ENCODE data around the gene GRAMD2A.

GRAMD2A gene

DNA sequence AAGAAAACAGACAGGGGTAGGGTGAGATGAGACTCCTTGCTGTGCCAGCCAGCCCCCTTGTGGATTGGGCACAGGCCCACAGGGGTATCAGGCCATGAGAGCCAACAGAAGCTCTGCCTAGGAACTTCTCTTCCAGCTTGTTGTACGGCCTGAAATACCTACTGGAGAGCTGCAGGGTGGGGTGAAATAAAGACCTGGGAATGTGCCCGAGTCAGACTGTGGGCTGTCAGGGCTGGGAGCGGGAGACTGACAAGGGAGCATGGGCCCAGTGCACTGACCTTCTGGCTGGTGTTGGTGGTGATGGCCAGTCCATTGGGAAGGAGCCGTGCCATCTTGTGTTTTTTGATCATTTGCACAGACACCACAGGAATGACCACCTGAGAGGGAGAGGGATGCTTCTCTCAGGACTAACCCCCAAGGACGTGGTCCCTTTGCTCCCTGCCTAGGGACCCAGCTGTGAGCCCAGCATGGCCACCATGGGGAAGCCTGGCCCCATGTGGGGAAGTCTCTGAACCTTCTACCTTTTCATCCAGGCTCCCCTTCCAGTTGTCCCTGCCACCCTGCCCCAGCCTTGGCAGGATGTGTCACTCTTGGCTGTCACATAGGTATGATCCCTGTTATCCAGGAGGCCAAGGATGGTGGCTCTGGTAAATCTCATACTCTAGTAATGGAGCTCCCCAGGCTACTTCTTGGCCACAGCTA lies 30.7 kb downstream of the GRAMD2A start:
- DNase-seq = no peak

GRCh38 chr15:72163719-72164118 lies 33.9 kb downstream of the GRAMD2A start:
- DNase-seq = no peak

- DNase-seq = no peak
These were observed 35.0 kb downstream of the GRAMD2A start for GRCh38 chr15:72162569-72162968.

DNA sequence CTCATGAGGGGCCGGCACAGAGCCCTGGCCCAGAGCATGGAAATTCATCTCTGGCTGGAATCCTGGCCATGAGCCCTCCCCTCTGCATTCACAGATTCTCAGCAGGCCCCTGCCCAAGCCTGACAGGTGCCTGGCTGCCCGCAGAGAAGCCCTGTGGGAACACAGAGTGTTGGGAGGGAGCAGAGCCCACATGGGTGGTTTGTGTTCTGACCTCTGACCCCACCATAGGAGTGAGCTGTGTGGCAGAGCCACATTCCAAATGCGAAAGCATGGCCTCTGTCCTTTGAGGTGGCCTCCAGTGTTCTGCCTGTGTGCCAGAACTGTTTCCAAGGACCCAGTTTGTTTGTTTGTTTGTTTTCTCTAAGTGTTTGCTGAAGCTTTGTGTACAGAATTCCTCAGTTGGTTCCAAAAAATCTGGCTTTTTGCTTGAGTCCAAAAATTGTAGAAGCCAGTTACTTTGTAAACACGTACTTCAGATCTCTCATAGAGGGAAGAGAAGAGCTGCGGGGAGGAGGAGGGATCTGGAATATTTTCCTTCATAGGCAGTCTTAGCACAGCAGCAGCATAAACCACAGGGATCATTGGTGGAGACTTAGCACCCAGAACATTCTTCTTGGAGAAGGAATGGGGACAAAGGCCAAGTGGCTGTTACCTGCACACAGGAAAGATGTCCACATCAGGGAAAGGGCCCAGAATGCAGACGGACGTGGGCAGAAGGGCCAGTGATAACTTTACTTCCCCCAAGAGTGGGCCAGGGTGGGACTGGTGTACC lies 36.0 kb downstream of the GRAMD2A start:
- DNase-seq = no peak

DNA sequence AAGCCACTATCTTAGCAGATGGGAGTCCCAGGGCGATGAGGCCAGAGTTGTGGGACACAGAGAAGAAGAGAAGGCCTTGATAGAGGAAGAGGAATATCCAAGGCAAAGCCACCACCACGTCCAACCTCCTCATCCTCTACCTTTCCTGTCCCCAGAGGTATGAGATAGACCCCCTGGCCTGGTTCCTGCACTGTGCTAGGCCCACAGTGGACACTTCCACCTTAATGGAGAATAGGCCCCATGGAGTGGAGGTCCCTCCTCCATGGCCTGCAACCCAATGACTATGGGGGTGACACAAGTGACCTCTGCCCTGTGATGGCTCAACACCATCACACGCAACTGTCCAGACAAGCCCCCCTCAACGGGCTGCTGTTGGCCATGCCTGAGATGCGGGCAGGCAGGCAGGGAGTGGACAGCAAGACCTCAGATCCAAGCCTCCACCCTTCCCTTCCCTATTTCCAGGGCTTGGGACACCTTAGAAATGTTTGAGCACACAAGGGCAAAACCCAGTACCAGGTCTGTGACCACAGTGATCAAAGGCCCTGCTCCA lies 36.8 kb downstream of the GRAMD2A start:
- no peak for DNase-seq

DNA sequence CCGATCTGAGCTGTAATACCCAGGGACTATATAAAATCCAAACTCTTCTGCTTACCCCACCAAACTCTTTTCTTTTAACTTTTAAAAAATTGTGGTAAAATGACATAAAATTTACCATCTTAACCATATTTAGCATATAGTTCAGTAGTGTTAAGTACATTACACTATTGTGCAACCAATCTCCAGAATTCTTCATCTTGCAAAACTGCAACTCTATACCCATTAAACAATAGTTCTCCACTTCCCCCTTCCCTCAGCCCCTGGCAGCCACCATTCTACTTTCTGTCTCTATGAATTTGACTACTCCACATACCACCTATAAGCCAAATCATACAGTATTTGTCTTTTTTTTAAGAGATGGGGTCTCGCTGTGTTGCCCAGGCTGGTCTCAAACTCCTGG lies 40.7 kb downstream of the GRAMD2A start:
- no peak for DNase-seq

DNA sequence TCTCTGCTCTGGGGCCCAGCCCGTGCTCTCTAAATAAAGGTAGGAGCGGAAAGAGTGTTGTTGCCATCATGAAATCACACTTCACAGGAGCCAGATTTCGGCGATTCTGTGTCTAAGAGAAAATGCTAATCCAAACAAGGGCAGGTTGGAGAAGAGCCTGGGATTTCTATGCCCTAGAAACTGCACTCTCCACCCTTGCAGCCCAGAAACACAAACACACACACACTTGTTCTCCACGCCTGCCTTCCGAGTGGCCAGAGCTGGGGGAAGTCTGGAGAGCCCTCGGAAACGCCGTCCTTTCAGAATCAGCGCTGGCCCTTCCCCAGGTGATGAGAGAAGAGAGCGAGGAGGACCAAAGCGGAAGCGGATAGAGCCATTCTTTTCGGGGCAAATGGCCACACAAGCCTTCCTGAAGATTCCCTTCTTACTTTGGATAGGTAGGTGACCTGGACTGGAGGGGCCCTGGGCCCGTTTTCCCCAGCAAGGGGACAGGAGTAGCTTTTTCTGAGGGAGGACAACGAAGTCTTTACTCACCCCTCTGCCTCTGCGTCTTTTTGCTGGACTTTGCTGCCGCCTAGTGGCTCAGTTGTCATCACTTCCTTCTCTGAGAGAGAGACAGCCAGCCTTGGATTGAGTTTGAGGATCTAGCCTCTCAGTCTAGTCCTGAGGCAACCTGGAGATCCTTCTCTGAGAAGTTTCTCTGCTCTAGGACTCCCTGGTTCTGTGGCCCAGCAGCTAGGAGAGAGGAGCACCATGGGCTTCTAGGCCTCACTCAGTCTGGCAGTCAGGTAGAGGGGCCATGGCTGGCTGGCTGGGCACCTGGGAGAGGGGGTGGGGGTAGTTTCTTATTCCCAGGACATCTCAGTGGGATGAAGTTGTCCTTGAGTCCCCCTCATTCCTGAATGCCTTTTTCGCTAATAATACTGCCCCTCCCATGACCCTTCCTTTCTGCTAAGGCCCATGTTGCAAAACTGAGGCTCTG lies 41.7 kb downstream of the GRAMD2A start:
- peak; percentile 38 for DNase-seq

DNA sequence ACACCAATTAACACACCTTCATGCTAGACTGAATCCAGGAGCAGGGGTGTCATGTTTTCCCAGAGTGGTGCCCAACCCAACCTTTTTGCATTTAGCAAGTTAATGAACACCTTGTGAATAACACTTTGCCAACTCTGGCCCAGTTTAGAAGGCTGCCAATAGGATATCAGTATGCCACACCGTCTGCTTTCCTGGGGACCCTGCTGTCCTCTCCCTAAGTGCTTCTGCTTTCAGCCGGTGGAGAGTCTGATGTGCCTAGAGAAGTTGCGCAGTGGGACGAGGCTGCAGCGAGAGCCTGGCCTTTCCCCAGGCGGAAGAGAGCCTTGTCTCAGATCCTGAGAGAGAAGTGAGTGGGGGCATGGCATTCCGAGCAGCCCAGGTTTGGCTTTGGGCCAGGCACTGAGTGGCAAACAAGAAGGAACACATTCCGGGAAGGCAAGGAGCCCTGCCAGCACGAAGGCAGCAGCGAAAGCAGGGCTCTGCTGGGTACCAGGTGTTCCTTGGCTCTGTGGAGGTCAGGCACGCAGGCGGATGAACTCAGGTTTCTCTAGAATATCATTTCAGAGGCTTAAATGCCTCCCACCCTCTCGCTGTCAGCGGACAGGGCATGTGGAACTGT lies 42.5 kb downstream of the GRAMD2A start:
- DNase-seq = no peak

DNA sequence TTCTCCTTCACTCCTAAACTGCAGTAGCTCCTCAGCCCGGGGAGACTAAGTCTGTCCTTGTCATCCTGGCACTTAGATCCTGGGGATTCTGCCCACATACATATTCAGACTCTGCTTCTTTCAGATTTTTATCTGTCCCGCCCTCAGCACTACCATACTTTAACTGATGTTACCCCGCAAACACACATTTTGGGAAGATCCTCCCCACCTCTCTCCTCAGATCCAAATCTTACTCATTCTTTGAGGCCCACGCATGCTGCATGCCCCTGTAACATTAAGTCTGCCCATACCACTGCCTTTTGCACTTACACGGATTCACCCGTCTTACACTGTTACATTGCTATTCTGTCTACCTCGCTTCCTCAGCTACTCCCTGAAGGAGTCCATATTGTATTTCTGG lies 43.3 kb downstream of the GRAMD2A start:
- no peak for DNase-seq

- DNase-seq = no peak
These were observed 44.2 kb downstream of the GRAMD2A start for GRCh38 chr15:72153269-72154000.

DNA sequence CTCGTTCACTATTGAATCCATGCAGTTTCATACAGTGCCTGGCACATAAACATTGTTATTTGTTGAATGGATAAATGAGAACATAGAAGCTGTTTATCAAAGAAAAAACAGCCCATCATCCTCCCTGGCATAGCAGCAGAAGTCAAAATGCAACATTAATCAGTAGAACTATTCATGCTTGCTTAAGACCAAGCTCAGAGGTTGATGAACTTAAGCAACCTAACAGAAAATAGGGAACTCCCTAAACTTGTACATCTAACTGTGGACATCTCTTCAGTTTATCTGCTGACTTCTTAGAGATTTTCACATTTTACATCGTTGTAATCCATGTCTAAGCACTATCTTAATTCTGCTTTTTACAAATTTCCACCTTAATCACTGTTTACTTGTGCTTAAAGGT lies 50.2 kb downstream of the GRAMD2A start:
- no peak for DNase-seq

GRCh38 chr15:72146934-72147333 lies 50.7 kb downstream of the GRAMD2A start:
- no peak for DNase-seq

GRCh38 chr15:72146221-72146620 lies 51.4 kb downstream of the GRAMD2A start:
- no peak for DNase-seq

DNA sequence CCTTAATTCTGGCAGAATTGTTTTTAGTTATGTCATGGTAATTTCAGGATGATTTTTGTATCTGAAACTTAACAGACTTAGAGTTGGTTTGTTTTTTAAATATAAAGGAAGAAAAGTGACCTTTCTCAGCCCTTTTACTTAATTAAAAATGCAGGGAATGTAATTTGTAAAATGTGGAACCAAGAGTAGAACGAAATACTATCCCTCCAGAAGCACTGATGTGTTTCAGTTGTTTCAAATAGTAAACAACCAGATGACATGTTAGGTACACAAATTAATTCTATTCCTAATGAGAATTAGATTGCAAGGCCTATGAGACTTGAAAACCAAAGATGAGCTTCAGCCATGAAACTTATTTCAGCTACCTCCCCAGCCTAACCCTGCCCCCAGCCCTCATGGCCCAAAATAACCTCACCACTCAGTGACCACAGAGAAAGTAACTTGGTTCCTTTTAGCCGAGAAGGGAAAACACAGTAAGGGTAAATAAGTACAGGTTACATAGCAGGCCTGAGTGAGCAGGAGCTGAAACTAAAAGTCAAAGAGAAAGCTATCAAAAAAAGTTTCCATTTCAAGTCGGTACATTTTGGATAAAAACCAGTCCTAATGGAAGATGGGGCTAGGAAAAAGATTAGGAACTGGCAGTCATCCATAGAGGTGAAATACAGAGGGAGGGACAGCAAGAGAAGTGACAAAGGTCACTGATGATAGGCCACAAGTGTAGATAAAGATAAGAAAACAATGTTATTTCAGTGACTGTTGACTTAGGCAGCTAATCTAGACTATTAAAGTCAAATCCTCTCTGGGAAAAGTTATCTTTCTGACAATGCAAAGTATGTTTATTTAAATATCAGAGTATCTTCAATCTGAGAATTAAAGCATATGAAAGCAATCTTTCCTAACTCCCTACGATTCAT lies 56.2 kb downstream of the GRAMD2A start:
- no peak for DNase-seq

GRCh38 chr15:72140088-72140487 lies 57.5 kb downstream of the GRAMD2A start:
- no peak for DNase-seq

DNA sequence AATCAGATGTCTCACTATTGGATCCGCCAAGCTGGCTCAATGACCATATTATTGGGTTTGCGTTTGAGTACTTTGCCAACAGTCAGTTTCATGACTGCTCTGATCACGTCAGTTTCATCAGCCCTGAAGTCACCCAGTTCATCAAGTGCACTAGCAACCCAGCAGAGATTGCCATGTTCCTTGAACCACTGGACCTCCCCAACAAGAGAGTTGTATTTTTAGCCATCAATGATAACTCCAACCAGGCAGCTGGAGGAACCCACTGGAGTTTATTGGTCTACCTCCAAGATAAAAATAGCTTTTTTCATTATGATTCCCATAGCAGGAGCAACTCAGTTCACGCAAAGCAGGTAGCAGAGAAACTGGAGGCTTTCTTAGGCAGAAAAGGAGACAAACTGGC lies 57.9 kb downstream of the GRAMD2A start:
- DNase-seq = no peak

- no peak for DNase-seq
These were observed 61.2 kb downstream of the GRAMD2A start for GRCh38 chr15:72136170-72137051.

DNA sequence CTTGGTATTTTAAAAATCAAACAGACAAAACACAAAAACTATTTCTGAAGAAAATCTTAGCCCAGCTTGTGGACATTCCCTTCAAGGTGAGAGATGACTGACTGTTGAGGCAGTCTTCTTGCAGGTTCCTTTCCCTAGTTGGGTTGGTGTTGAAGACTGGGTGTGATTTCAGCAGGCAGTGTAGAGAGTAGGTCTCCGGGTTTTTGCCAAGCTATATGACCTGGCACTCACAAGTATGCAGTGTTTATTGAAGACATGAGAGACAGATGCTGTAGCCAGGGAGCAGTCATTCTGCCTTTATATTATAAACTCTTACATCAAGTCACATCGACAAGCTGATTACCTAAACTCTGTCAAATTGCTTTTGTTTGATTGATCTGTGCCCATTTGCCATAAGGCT lies 61.9 kb downstream of the GRAMD2A start:
- no peak for DNase-seq

GRCh38 chr15:72133211-72133610 lies 64.4 kb downstream of the GRAMD2A start:
- DNase-seq = no peak

DNA sequence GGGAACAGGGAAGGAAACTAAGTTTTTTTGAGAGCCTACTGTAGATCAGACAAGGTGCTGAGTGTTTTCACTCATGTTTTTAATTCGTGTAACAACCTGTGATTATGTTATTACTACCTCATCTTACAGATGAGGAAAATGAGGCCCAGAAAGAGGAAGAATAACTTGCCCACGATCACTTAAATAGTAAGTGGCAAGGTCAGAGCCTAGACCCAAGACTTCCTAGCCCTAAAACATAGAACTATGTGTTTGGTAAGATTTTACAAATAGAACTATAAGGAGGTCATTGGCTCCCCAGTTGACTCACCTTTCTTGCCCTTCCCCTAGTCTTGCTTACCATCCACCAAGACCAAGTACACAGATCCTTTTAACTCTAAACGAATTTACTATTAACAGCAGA lies 65.7 kb downstream of the GRAMD2A start:
- no peak for DNase-seq

Data from GOT3 (cell line).